H9 (cell line): ENCODE measurements around the gene BCKDHA. TPM values are rescaled to one million over a fixed set of nuclear protein-coding genes. Genes with fewer than 3 reads are reported as not detected.

Source experiments
- DNase-seq: peaks from one replicate; pipeline ENCODE4 v3.0.0-alpha.2; 2017
- H2AFZ ChIP-seq: one replicate; pipeline ENCODE4 v1.6.1; 2013; ENCODE audit warnings: mild to moderate bottlenecking, low read length, control low read depth, moderate library complexity
- H2AK5ac ChIP-seq: 2 replicates; pipeline ENCODE4 v1.6.1; 2013; ENCODE audit warnings: low read length, control low read depth, mixed read lengths; ENCODE audit not compliant: insufficient read length
- H2BK120ac ChIP-seq: one replicate; pipeline ENCODE4 v1.6.1; 2013; ENCODE audit warnings: low read depth, mild to moderate bottlenecking, low read length, control low read depth, inconsistent platforms; ENCODE audit not compliant: poor library complexity, severe bottlenecking
- H2BK12ac ChIP-seq: 2 replicates; pipeline ENCODE4 v1.6.1; 2013; ENCODE audit warnings: low read length, control low read depth, mixed read lengths, low read depth; ENCODE audit not compliant: insufficient read length
- H2BK15ac ChIP-seq: 2 replicates; pipeline ENCODE4 v1.6.1; 2013; ENCODE audit warnings: low read depth, low read length, control low read depth
- H2BK20ac ChIP-seq: one replicate; pipeline ENCODE4 v1.6.1; 2013; ENCODE audit warnings: low read depth, mild to moderate bottlenecking, low read length, control low read depth, inconsistent platforms; ENCODE audit not compliant: poor library complexity, severe bottlenecking
- H2BK5ac ChIP-seq: 2 replicates; pipeline ENCODE4 v1.6.1; 2013; ENCODE audit warnings: low read length, control low read depth, mixed read lengths; ENCODE audit not compliant: insufficient read length
- H3K14ac ChIP-seq: 2 replicates; pipeline ENCODE4 v1.6.1; 2013; ENCODE audit warnings: low read length, control low read depth; ENCODE audit not compliant: insufficient read depth
- H3K18ac ChIP-seq: 2 replicates; pipeline ENCODE4 v1.6.1; 2013; ENCODE audit warnings: low read depth, mild to moderate bottlenecking, mixed read lengths, low read length, control low read depth; ENCODE audit not compliant: insufficient read length
- H3K23ac ChIP-seq: 2 replicates; pipeline ENCODE4 v1.6.1; 2013; ENCODE audit warnings: low read length, control low read depth, mixed read lengths, low read depth; ENCODE audit not compliant: insufficient read length
- H3K23me2 ChIP-seq: 2 replicates; pipeline ENCODE4 v1.6.1; 2013; ENCODE audit warnings: low read depth, mild to moderate bottlenecking, mixed read lengths, low read length, control low read depth; ENCODE audit not compliant: insufficient read length, poor library complexity, severe bottlenecking
- H3K27ac ChIP-seq: 2 replicates; pipeline ENCODE4 v1.5.1; 2013; ENCODE audit warnings: low read length, control low read depth, mixed read lengths, low read depth; ENCODE audit not compliant: insufficient read length
- H3K27me3 ChIP-seq: 2 replicates; pipeline ENCODE4 v1.6.1; 2013; ENCODE audit warnings: low read length, control low read depth, inconsistent platforms; ENCODE audit not compliant: insufficient read depth
- H3K4ac ChIP-seq: 2 replicates; pipeline ENCODE4 v1.6.1; 2013; ENCODE audit warnings: low read depth, mild to moderate bottlenecking, control low read depth, inconsistent platforms, low read length, moderate library complexity
- H3K4me1 ChIP-seq: 2 replicates; pipeline ENCODE4 v1.6.1; 2013; ENCODE audit warnings: low read length, control low read depth, inconsistent platforms; ENCODE audit not compliant: insufficient read depth
- H3K4me2 ChIP-seq: 2 replicates; pipeline ENCODE4 v1.6.1; 2013; ENCODE audit warnings: low read length, control low read depth, mixed read lengths; ENCODE audit not compliant: insufficient read length, insufficient read depth
- H3K56ac ChIP-seq: 2 replicates; pipeline ENCODE4 v1.6.1; 2013; ENCODE audit warnings: low read depth, mild to moderate bottlenecking, mixed read lengths, low read length, control low read depth; ENCODE audit not compliant: insufficient read length
- H3K79me1 ChIP-seq: 2 replicates; pipeline ENCODE4 v1.6.1; 2013; ENCODE audit warnings: low read depth, mild to moderate bottlenecking, moderate library complexity, low read length, control low read depth, inconsistent platforms; ENCODE audit not compliant: insufficient read depth, poor library complexity, severe bottlenecking
- H3K79me2 ChIP-seq: 2 replicates; pipeline ENCODE4 v1.6.1; 2013; ENCODE audit warnings: low read length, control low read depth, inconsistent platforms; ENCODE audit not compliant: insufficient read depth
- H3K9ac ChIP-seq: 2 replicates; pipeline ENCODE4 v1.6.1; 2013; ENCODE audit warnings: low read length, control low read depth, mixed read lengths; ENCODE audit not compliant: insufficient read length; ENCODE audit errors: extremely low read depth
- H3K9me3 ChIP-seq: one replicate; pipeline ENCODE4 v1.6.1; 2013; ENCODE audit warnings: low read depth, low read length, inconsistent platforms; ENCODE audit not compliant: control insufficient read depth
- H3T11ph ChIP-seq: one replicate; pipeline ENCODE4 v1.6.1; 2013; ENCODE audit warnings: mild to moderate bottlenecking, low read length, control low read depth, inconsistent platforms
- H4K20me1 ChIP-seq: one replicate; pipeline ENCODE4 v1.6.1; 2013; ENCODE audit not compliant: control insufficient read depth, insufficient read length, insufficient read depth
- H4K5ac ChIP-seq: 2 replicates; pipeline ENCODE4 v1.6.1; 2013; ENCODE audit warnings: low read depth, mild to moderate bottlenecking, mixed read lengths, low read length, control low read depth; ENCODE audit not compliant: insufficient read length
- H4K8ac ChIP-seq: replicated peaks from 2 replicates; pipeline ENCODE4 v1.6.1; 2013; ENCODE audit warnings: low read length, control low read depth, mixed read lengths, low read depth; ENCODE audit not compliant: insufficient read length
- H4K91ac ChIP-seq: 2 replicates; pipeline ENCODE4 v1.6.1; 2013; ENCODE audit warnings: low read depth, mild to moderate bottlenecking, moderate library complexity, mixed read lengths, low read length, control low read depth; ENCODE audit not compliant: insufficient read length
- H3K27ac Mint-ChIP-seq, 3 experiments: 2 replicates in 2 of 3; 3 replicates in 1 of 3; pipeline ENCODE4 v1.8.0; 2020 to 2021; ENCODE audit warnings: mixed read lengths in 3 of 3, mild to moderate bottlenecking in 1 of 3, moderate library complexity in 1 of 3
- H3K27me3 Mint-ChIP-seq: 2 replicates; pipeline ENCODE4 v1.8.0; 2021; ENCODE audit warnings: low read depth, mild to moderate bottlenecking, moderate library complexity, mixed read lengths
- H3K36me3 Mint-ChIP-seq, 3 experiments: 2 replicates in 2 of 3; 3 replicates in 1 of 3; pipeline ENCODE4 v1.8.0; 2020 to 2021; ENCODE audit warnings: low read depth in 3 of 3, mixed read lengths in 3 of 3; ENCODE audit not compliant: insufficient read depth in 1 of 3
- H3K4me1 Mint-ChIP-seq, 2 experiments: 2 replicates each; pipeline ENCODE4 v1.8.0; 2020; ENCODE audit warnings: mixed read lengths in 2 of 2
- H3K4me3 Mint-ChIP-seq, 2 experiments: 2 replicates in 1 of 2; 3 replicates in 1 of 2; pipeline ENCODE4 v1.8.0; 2020 to 2021; ENCODE audit warnings: mild to moderate bottlenecking in 2 of 2, mixed read lengths in 2 of 2, moderate library complexity in 1 of 2
- H3K9me3 Mint-ChIP-seq, 2 experiments: 2 replicates in 1 of 2; 3 replicates in 1 of 2; pipeline ENCODE4 v1.8.0; 2020; ENCODE audit warnings: mild to moderate bottlenecking in 2 of 2, mixed read lengths in 2 of 2, moderate library complexity in 1 of 2
- WGBS: extraction: QIAGEN DNeasy Blood & Tissue Kit; methylation state at CpG from one replicate; pipeline ENCODE4 v1.1.7; 2013; ENCODE audit warnings: missing lambda C conversion rate, low lambda C conversion rate, mixed read lengths; ENCODE audit not compliant: insufficient read length; ENCODE audit errors: extremely low coverage; 5-methylcytosine and 5-hydroxymethylcytosine counted together
- total RNA-seq: library from RNA; stranded (reverse); gene quantifications from 2 replicates; pipeline ENCODE4 v1.2.1, GENCODE V29; 2021
- TF ChIP-seq, protein P1 (sequence below): fragments of 200-600 bp; sonication (generic); conservative IDR thresholded peaks from 3 replicates; pipeline ENCODE4 v1.8.0; 2021; ENCODE audit warnings: antibody characterized with exemption, mild to moderate bottlenecking

The BCKDHA gene
- total RNA-seq, 1 experiment from 2014 or later: 21.1 TPM

DNA sequence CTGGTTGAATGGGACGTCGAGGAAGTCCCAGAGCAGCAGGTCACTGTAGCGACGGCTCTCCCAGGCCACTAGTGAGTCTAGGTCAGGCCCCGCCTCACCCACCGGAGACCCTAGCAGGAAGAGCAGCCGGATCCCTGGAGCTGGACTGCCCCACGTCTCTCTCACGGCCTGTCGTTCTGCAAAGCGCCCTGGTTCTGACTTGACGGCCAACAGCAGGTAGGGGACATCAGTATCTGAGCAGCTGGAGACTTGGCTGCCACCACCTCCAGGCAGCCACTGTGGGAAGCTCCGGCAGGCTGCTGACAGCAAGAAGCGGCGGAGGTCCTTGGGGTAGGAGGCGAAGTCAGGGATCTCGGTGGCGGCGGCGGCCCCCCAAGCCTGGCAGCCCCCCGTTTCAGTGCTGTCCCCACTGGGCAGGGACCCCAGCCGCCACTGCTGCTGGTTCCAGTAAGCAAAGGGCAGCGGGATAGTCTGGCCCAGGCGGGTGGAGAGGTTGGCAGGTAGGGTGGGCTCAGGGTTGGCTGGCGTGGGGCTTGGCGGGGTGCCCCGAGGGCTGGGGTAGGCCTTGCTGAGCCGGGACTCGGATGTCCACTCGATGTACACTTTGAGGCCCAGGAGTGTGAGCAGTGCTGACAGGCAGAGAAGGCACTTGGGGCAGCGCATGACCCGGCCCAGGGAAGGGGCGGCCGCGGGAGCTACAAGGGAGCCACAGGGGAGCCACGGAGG, 28.7 kb downstream of the BCKDHA start:
- H3K4me1 ChIP-seq: no peaks in the 10 kb centered on the region
- peaks cover 2% of the 10 kb centered on the region for H4K20me1 ChIP-seq
- peaks cover 8 to 30% (median 27%) of the 10 kb centered on the region in 3 experiments; a peak in 6 of 7 replicates for H3K36me3 Mint-ChIP-seq
- peaks cover 14 to 29% of the 10 kb centered on the region in 2 experiments for H3K4me1 Mint-ChIP-seq
- H3K9ac ChIP-seq: no peak overlapping the region
- no peaks in the 10 kb centered on the region for H3K9me3 Mint-ChIP-seq
- peaks cover 11% of the 10 kb centered on the region for H3K23me2 ChIP-seq
- H2BK20ac ChIP-seq: no peak overlapping the region
- H3K27ac ChIP-seq: no peak overlapping the region
- H3T11ph ChIP-seq: no peak overlapping the region
- H3K79me2 ChIP-seq: no peaks in the 10 kb centered on the region
- whole genome bisulfite sequencing: no CpG with 5 or more reads among the region's 36 CpGs
- H3K27me3 Mint-ChIP-seq: no peaks in the 10 kb centered on the region; the same call in 1 of the 2 replicates
- H2AK5ac ChIP-seq: no peak overlapping the region
- H3K9me3 ChIP-seq: no peaks in the 10 kb centered on the region
- H3K23ac ChIP-seq: no peak overlapping the region
- no peak overlapping the region; a peak in 1 of 7 replicates for H3K27ac Mint-ChIP-seq
- peak overlapping the region; percentile 80 for H3K4me2 ChIP-seq
- H2BK120ac ChIP-seq: no peak overlapping the region
- H2BK15ac ChIP-seq: no peak overlapping the region
- H3K18ac ChIP-seq: no peak overlapping the region
- H3K4me3 Mint-ChIP-seq: peak overlapping the region in 1 of 2 experiments; percentile 84; a peak in 2 of 5 replicates
- no peak overlapping the region for H3K56ac ChIP-seq
- no peak overlapping the region for H2BK12ac ChIP-seq
- H3K4ac ChIP-seq: no peak overlapping the region
- no peak overlapping the region for H4K91ac ChIP-seq
- TF ChIP-seq, protein P1, sequence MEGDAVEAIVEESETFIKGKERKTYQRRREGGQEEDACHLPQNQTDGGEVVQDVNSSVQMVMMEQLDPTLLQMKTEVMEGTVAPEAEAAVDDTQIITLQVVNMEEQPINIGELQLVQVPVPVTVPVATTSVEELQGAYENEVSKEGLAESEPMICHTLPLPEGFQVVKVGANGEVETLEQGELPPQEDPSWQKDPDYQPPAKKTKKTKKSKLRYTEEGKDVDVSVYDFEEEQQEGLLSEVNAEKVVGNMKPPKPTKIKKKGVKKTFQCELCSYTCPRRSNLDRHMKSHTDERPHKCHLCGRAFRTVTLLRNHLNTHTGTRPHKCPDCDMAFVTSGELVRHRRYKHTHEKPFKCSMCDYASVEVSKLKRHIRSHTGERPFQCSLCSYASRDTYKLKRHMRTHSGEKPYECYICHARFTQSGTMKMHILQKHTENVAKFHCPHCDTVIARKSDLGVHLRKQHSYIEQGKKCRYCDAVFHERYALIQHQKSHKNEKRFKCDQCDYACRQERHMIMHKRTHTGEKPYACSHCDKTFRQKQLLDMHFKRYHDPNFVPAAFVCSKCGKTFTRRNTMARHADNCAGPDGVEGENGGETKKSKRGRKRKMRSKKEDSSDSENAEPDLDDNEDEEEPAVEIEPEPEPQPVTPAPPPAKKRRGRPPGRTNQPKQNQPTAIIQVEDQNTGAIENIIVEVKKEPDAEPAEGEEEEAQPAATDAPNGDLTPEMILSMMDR: no peak
- no peak overlapping the region for H4K5ac ChIP-seq
- H3K14ac ChIP-seq: no peak overlapping the region
- H3K79me1 ChIP-seq: no peaks in the 10 kb centered on the region
- H2AFZ ChIP-seq: no peak overlapping the region
- no peak overlapping the region for H4K8ac ChIP-seq
- H3K27me3 ChIP-seq: no peaks in the 10 kb centered on the region
- DNase-seq: no peak
- H2BK5ac ChIP-seq: no peak overlapping the region
